NCI-H526 (cell line): Measurements from ENCODE around the gene MOSMO.
"Not testable (repeated sequence)": the region's sequence is repeated elsewhere in the genome, so short reads cannot be mapped to it uniquely, and the experiment has no call there.

Experiments
- DNase-seq, 2 experiments: peaks; one replicate each; lab custom pipeline; 2025; lab: John Stamatoyannopoulos, UW

The MOSMO gene

DNA sequence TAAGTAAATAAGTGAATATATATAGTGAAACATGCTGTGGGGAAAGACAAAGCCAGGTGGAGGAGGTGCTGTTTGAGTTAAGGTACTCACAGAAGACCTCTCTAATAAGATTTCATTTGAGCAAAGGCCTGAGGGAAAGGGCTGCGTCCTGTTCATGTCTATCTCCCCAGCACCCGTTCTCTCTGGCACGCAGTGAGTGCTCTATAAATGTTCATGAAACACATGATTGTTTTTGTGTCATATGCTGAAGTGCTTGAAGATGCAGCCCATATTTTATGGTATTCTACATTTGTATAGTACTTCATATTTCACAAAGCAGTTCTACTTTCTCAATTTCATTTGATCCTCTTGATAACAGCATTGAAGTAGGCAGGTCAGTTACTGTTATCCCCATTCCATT, 85.4 kb downstream of the MOSMO start:
- no peak for DNase-seq

DNA sequence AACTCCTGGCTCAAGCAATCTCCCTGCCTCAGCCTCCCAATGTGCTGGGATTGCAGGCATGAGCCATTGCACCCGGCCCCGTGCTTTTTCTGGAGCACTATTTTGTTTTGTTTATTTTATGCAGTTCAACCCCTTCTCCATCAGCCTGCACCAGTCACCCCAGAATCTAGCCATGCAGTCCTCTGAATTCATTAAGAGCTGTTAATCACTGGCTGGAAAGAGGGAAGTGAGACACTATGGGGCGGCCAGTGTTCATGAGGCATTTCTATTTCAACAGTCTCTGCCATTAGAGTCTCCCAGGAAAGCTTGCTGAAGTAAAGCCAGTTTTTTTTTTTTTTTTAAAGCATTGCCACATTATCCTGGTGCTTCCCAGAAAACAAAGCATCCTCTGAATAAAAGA, 86.1 kb downstream of the MOSMO start:
- no peak for DNase-seq

DNA sequence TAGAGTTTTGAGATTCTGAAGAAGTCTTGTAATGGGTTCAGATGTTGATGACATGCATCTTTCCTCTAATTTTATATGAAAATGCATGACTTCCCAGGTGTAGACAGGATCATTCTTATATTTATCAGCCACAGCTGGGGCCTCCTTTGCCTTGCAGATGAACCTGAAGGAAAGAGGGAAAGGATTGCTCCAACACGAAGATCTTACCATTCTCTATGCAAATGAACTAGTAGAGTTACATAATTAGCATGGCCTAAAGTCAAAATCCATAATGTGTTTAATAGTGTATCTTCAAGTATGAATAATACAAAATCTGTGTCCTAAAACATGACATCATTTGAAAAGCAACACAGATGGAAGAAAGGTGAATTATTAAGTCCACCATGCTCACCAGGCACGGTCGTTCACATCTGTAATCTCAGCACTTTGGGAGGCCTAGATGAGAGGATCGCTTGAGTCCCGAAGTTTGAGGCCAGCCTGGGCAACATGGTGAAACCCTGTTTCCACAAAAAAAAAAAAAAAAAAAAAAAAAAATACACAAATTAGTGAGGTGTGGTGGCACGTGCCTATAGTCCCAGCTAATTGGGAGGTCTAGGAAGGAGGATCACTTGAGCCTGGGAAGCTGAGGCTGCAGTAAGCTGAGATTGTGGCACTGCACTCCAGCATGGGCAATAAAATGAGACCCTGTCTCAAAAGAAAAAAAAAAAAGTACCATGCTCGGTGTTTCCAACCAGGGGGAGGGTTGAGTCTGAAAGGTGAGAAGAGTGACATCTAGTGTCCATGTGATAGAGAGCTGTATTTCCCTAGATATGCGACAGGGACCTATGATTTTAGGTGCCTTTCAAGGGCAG, 90.7 kb downstream of the MOSMO start:
- peak; percentile 55 to 79 for DNase-seq

DNA sequence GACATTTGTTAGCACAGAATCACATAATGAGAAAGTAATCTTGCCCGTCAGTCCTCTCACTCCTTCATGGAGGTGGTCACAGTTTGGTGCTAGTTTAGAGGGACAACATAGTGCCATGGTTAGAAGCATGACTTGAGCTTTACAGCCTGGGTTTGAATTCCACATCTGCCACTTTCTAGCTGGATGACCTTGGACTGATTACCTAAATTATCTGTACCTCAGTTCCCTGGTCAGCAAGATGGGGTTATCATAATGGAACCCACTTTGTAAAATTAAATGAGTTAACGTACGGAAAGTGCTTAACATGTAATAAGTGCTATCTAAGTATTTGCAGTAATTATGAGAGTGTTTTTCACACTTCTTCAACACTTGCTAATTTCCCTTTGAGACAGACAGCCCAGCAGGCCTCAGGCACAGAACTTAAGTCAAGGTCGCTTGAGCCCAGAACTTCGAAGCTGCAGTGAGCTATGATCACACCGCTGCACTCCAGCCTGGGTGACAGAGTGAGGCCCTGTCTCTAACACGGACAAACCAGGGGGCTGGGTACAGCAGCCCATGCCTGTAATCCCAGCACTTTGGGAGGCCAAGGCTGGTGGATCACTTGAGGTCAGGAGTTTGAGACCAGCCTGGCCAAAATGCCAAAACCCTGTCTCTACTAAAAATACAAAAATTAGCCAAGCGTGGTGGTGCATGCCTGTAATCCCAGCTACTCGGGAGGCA, 91.5 kb downstream of the MOSMO start:
- DNase-seq: no peak

DNA sequence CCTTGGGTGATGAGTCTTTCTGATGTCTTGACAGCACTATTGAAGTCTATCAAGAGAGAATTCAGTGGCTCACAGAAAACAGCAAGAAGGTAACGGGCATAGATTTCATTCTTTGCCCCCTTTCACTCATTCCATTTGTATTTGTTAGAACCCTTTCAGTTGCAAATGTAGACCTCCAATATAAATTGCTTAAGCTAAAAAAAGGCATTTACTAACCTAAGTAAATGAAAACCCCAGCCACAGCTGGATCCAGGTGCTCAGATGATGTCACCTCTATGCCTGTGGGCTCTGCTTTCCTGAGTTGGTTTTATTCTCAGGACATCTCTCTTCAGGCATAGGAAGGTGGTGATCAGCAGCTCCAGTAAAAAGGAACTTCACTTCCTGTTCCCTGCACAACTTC, 95.5 kb downstream of the MOSMO start:
- DNase-seq: no peak

DNA sequence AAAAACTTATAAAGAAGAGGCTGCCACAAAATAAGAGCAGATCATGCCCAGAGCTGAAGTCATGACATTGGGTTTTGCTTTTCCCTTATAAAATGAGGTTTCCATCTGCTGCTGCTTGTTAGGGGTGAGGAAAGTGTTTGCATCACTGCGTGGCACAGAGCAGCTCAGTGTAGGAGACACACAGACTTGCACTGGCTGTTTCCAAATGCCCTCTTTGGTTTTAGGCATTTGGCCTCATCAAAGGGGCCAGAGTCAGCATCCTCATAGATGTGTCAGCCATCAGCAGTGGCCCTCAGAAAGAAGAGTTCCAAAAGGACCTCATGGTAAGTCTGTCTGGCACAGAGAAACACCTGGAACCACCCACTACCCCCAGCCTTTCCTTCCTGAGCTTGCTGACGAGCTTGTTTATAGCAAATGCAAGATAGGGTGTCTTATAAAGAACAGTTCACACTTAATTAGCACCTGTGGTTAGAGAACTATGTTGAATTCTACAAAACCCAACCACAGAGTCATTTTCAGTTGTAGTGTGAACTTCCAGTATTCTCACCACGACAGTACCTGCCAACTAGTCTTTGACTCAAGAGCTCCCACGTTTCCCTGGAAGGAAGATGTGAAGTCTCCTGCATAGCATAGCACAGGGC, 101.5 kb downstream of the MOSMO start:
- DNase-seq: no peak

DNA sequence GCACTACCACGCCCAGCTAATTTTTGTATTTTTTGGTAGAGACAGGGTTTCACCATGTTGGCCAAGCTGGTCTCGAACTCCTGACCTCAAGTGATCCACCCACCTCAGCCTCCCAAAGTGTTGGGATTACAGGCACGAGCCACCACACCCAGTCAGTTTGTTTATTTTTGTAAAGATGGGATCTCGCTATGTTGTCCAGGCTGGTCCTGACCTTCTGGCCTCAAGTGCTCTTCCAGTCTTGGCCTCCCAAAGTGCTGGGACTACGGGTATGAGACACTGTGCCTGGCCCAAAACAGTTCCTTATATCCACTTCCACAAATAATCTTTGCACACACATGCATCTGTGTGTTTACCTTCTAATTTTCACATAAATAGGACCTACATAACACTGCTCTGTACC, 103.7 kb downstream of the MOSMO start:
- not testable (repeated sequence) for DNase-seq

DNA sequence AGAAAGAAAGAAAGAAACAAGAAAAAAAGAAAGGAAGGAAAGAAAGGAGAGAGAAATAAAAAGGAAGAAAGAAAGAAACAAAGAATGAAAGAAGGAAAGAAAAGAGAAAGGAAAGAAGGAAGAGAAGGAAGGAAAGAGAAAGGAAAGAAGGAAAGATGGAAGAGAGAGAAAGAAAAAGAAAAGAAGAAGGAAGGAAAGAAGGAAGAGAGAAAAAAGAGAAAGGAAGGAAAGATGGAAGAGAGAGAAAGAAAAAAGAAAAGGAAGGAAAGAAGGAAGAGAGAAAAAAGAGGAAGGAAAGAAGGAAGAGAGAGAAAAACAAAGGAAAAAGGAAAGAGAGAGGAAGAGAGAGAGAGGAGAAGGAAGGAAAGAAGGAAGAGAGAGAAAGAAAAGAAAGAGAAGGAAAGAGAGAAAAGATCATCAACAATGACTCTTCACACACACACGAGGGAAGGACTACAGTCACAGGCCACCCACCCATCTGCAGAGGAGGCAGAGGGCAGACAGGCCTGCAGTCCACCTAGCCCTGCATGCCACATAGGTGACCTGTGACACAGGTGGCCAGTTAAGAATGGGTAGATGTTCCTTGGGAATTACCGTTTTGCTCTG, 108.3 kb downstream of the MOSMO start:
- no peak for DNase-seq

DNA sequence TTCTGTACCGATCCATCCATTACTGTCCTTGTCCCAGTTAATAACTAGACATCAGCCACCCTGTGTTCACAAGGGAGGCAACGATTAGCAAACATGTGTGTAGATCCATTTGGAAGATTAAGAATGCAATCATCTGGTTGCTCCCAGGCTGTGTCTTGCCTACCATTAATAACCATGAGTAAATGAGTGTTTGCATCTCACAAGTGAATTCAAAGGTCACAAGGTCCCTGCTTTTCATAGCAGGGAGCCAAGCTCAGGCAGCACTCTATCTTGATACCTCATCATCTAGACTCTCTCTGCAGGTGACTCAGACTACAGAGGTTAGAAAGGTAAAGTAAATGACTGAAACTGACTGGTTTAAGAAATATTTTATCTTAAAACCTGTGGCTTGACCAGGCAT, 109.7 kb downstream of the MOSMO start:
- DNase-seq: no peak

DNA sequence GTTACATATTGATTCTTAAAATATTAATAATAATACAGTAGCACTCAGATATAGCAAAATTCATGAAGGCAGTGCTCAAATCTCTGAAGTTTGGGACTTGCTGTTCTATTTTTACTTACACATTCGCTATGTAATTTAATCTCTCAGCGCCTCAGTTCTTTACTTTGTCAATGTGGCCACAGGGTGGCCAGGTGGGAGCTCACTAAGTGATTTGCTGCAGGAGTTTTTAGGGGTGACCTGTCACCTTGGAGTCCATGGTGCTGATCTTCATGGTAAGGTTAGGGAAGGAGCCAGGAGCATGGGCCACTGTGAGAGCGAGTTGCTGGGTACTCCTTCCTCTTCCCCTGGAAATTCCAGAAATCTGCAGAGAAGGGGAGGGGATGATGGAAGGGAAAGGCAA, 112.5 kb downstream of the MOSMO start:
- DNase-seq: no peak

DNA sequence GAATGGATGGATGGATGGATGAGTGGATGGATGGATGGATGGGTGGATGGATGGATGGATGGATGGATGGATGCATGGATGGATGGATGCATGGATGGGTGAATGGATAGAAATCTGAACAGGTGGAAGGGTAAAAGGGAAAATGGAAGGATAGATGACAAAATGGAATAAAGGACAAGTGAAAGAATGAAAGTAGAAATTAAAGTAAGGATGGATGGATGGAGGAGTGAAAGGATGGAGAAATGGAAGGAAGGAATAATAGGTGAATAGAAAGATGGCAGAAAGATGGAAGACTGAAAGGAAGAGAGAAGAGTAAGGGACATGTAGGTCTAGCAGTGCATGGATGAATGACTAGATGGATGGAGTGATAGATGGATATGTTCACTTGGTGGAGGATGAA, 114.3 kb downstream of the MOSMO start:
- no peak for DNase-seq

DNA sequence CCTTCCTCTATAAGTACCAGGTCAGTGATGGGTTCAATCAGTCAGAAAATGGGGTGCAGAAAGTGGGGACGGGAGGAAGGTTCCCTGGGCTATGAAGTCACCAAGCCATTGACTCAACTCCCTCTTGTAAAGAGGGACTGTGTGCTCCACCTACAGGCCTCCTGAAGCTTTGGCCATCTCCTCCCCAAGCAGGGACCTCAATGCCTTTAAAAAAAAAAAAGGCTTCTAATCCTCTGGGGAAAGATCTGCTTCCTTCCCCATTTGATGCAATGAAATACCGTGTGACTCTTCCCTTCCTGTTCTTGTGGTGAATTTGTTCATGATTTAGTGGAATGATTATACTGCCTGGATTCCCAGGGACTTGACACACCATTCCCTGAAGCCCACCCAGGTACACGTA, 115.2 kb downstream of the MOSMO start:
- DNase-seq: peak in 1 of 2 experiments; percentile 23

DNA sequence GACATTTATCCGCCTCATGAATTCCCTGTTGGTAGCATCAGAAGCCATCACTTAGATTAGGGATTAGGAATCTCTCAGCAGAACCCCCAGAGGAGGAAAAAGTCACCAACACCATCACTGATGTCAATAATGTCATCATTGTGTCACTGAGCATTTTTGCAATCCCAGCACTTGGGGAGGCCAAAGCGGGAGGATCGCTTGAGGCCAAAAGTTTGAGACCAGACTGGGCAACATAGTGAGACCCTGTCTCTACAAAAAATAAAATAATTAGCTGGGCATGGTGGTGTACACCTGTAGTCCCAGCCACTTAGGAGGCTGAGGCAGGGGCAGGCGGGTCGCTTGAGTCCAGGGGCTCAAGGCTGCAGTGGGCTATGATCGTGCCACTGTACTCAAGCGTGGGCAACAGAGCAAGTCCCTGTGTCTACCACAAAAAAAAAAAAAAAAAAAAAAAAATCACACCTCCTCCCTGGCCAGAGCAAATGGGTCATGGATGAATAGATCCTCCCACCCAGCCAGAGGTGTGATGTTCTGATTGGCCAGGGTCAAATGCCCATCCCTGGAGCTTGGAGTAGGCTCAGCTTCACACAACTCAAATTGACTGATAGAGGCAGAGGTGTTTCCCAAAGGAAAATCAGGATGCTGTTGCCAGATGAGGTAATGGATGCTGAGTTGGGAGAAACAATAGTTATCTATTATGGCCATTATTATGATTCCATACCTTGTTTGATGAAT, 116.0 kb downstream of the MOSMO start:
- no peak for DNase-seq

DNA sequence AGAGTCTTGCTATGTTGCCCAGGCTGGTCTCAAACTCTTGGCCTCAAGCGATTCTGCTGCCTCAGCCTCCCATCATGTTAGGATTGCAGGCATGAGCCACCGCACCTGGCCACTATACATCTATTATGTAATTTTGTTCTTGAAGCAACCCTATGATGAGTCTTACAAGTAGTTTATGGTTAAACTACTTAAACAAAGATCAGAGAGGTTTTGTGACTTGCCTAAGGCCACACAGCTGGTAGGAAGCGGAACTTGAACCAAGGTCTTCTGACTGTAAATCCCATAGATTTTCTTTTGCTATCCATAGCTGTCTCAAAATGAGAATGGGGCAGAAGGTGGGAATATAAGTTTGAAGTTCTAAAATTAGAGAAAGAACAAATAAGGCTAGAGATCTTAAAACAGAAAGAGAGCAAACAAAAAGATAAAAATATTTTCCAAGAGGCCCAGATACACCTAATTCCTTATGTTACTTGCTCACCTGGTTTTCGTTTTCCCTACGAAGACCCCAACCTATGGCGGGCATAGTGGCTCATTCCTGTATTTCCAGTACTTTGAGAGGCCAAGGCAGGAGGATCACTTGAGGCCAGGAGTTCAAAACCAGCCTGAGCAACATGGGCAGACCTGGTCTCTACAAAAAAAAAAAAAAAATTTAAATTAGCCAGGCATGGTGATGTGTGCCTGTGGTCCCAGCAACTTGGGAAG, 116.8 kb downstream of the MOSMO start:
- DNase-seq: no peak

DNA sequence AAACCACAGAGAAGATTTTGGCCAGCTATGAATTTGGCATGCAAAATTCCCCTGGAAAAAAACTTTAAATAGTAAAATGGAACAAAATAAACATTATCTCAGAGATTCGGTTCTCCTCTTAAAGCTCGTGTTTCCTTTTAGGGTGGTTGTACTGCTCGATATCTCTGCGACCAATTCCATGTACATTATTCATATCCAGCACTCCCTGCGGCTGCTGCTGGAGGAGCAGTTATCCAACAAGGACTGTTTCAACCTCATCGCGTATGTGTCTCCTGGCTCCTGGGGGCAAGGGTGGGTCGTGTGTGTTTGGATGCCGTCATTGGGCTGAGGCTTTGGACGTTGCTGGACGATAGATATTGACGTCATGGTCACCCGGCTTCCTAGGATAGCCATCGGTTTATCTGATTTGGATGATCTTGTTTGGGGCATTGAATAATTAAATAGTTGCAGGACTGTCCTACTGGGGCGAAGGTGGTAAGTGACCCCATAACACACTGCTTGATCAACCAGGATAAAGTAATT, 118.2 kb downstream of the MOSMO start:
- no peak for DNase-seq

DNA sequence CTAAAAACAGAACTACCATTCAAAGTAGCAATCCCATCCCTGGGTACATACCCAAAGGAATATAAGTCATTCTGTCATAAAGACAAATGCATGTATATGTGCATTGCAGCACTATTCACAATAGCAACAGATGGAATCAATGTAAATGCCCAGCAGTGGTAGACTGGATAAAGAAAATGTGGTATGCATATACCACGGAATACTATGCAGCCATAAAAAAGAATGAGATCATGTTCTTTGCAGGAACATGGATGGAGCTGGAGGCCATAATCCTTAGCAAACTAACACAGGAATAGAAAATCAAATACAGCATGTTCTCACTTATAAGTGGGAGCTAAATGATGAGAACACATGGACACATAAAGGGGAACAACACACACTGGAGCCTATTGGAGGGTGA, 120.6 kb downstream of the MOSMO start:
- not testable (repeated sequence) for DNase-seq

DNA sequence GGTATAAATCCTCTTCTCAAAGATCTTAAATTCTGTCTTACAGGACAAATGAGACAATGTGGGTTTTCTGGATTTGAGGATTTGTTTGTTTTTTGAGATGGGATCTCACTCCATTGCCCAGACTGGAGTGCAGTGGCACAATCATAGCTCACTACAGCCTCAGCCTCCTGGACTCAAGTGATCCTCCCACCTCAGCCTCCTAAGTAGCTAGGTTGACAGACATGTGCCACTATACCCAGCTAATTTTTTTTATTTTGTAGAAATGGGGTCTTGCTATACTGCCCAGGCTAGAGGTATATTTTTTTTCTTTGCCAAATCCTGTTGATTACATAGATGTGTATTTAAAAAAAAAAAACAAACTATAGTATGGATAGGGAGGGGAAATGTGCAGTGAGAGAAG, 122.6 kb downstream of the MOSMO start:
- no peak for DNase-seq

DNA sequence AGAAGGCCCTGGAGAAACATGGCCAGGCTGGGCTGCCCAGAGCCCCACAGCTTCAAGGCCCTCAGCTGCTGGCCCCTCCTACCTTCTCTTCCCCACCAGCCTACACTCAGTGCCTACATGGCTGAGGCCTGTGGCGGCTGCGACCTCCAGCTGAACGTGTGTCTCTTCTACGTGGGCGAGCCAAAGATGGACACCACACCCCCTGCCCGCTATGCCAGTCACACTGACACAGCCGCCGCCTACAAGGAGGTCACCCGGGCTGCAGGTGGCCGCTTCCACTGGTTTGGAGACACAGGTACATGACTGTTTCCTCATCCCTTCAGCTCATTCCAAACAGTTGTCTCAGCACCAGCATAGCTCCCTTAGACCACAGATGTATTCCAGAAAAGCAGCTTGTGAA, 124.9 kb downstream of the MOSMO start:
- DNase-seq: no peak
